H54 (cell line): ENCODE measurements around the gene BRD7.

Experiments
- DNase-seq: peaks from one replicate; pipeline ENCODE4 v3.0.0; 2011; ENCODE audit warnings: low spot score, mixed read lengths; ENCODE audit not compliant: insufficient read length
- FAIRE-seq: peaks from 3 replicates; lab custom pipeline; 2011; peaks lifted over from hg19 to GRCh38; lab: Jason Lieb, UNC
- POLR2A ChIP-seq: IDR thresholded peaks from 2 replicates; pipeline ENCODE4 v1.6.1; 2011; ENCODE audit warnings: low read depth, mild to moderate bottlenecking, low read length

Gene BRD7

GRCh38 chr16:50282010-50282538 is 86.7 kb downstream of the BRD7 start:
- no peak for DNase-seq
- TF ChIP-seq POLR2A: no peak
- no peak for FAIRE-seq

- no peak for DNase-seq
- FAIRE-seq: no peak
- no peak for TF ChIP-seq POLR2A
Measured at GRCh38 chr16:50281391-50282009, 87.3 kb downstream of the BRD7 start.

GRCh38 chr16:50280932-50281331 is 87.9 kb downstream of the BRD7 start:
- no peak for DNase-seq
- TF ChIP-seq POLR2A: no peak
- no peak for FAIRE-seq

- FAIRE-seq: no peak
- no peak for DNase-seq
- no peak for TF ChIP-seq POLR2A
Measured at GRCh38 chr16:50279504-50279865, 89.3 kb downstream of the BRD7 start.

- no peak for TF ChIP-seq POLR2A
- FAIRE-seq (no peak), DNase-seq (no peak)
Measured at GRCh38 chr16:50278251-50278650, 90.5 kb downstream of the BRD7 start.

GRCh38 chr16:50276801-50277555 is 91.8 kb downstream of the BRD7 start:
- FAIRE-seq (no peak), DNase-seq (no peak)
- TF ChIP-seq POLR2A: no peak

- DNase-seq (no peak), FAIRE-seq (no peak)
- TF ChIP-seq POLR2A: no peak
Measured at GRCh38 chr16:50276326-50276640, 92.5 kb downstream of the BRD7 start.

- no peak for FAIRE-seq
- no peak for TF ChIP-seq POLR2A
- DNase-seq: no peak
Measured at GRCh38 chr16:50275428-50276325, 93.1 kb downstream of the BRD7 start.

GRCh38 chr16:50275098-50275415 is 93.7 kb downstream of the BRD7 start:
- DNase-seq (no peak), FAIRE-seq (no peak)
- no peak for TF ChIP-seq POLR2A

- FAIRE-seq (no peak), DNase-seq (no peak)
- no peak for TF ChIP-seq POLR2A
Measured at GRCh38 chr16:50274326-50275097, 94.3 kb downstream of the BRD7 start.

- DNase-seq (no peak), FAIRE-seq (no peak)
- no peak for TF ChIP-seq POLR2A
Measured at GRCh38 chr16:50273888-50274325, 94.9 kb downstream of the BRD7 start.

- DNase-seq (no peak), FAIRE-seq (no peak)
- no peak for TF ChIP-seq POLR2A
Measured at GRCh38 chr16:50273382-50273690, 95.5 kb downstream of the BRD7 start.

GRCh38 chr16:50272687-50273381 is 96.0 kb downstream of the BRD7 start:
- DNase-seq (no peak), FAIRE-seq (no peak)
- TF ChIP-seq POLR2A: no peak

GRCh38 chr16:50272111-50272571 is 96.6 kb downstream of the BRD7 start:
- FAIRE-seq (no peak), DNase-seq (peak; percentile 67)
- TF ChIP-seq POLR2A: no peak
